ENCODE data around the gene GALNT8.
"Not testable (repeated sequence)": the region's sequence is repeated elsewhere in the genome, so short reads cannot be mapped to it uniquely, and the experiment has no call there.

Gene GALNT8

DNA sequence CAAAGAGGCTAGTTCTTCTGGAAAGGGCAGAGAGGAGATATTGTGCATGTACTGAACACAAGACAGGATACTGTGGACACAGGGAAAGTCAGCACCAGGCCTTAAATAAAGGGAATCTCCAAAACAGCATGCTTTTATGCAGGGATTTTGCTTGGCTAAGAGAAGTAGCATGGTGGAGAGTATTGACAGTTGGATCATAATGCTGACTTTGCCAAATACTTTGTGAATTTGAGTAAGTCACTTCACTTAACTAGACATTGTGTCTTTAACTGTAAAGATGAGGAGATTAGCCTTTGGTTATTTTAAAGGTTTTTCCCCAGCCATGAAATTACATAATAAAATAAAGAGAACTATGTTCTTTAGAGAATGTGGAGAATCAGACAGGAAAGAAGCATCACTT is 24.5 kb downstream of the GALNT8 start:
- no peak for DNase-seq (ENCODE audit: low spot score)

DNA sequence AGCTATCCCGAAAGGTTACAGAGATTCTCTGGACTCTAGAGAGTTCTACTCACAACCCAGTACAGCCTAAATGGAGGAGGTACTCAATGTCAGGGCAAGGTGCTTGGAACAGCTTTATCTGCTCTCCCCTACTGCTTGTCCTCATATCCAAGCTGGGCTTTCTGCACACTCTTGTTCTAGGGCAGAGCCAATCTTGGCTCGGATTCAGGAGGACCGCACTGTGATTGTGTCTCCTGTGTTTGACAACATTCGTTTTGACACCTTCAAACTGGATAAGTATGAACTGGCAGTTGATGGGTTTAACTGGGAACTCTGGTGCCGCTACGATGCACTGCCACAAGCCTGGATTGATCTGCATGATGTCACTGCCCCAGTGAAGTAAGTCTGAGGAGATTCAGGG is 25.0 kb downstream of the GALNT8 start:
- no peak for DNase-seq (ENCODE audit: low spot score)

DNA sequence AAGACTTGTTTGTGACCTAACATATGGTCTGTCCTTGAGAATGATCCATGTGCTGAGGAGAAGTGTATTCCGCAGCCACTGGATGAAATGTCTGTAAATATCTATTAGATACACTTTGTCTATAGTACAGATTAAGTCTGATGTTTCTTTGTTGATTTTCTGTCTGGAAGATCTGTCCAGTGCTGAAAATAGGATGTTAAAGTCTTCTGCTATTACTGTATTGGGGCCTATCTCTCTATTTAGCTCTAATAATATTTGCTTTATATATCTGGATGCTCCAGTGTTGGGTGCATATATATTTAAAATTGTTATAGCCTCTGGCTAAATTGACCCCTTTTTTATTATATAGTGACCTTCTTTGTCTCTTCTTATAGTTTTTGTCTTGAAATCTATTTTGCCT is 31.5 kb downstream of the GALNT8 start:
- not testable (repeated sequence) for DNase-seq (ENCODE audit: low spot score)

DNA sequence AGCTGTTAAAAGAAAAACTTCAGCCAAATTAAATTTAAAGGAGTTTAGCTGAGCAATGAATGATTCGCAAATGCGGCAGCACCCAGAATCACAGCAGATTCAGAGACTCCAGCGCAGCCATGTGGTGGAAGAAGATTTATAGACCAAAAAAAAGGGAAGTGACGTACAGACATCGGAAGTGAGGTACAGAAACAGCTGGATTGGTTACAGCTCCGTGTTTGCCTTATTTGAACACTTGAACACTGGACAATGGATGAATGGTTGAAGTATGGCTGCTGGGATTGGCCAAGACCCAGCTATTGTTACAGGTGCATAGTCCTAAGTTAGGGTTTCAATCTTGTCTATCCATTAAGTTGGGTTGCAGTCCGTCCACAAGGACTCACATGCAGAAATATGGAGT is 42.6 kb downstream of the GALNT8 start:
- no peak for DNase-seq (ENCODE audit: low spot score)

DNA sequence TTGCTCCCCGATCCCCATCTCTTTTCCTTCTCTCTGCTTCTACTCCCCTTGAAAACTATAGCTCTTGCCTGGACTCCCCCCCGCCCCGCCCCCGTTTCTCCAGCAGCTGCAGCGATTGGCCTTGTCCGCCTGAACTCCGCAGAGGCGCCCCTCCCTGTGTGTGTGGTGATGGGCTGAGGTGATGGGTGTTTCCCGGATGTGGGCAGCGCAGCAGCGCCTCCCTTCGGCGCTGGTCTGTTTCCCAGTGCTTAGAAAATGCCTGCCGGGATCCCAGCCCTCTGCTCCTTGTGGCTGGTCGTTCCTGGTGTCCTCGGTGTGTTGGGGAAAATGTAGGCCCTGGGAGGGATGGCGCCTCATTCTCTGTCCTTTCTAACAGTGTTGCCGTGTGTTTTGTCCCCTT is 43.3 kb downstream of the GALNT8 start:
- DNase-seq (ENCODE audit: low spot score): peak; percentile 73

DNA sequence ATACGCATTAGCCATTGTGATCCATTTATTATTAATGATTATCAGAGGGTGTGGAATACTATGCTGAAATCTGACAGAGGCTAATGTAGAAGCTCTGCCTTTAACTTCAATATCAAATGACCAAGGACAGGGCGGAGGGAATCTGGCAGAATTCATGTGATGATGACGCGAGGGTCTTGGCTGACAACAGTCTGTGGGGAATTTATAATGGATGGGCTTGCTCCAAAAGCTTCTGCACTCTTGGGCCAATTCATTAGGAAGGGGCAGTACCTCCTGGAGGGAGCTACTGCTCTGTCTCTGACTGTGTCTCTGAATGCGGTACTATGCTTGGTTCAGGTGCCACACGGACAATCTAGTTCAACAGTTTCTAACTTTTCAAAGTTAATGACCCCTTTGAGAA is 46.2 kb downstream of the GALNT8 start:
- DNase-seq (ENCODE audit: low spot score): no peak

DNA sequence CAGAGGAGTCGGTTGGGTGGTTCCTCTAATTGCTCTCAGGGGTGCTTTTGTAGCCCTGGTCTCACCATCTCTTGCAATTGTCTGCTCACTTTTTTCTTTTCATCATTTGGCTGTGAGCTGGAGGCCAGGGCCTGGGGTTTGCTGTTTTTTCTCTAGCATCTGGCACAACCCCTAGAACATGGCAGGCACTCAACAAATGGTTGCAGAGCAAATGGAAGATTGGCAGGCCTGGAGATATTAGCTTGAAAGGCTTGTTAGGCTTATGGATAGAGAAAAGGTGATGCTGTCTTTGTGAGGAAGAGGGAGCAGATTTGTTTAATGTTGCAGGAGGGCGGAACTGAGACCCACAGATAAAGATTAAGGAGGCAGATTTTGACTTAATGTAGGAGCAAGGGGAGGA is 47.0 kb downstream of the GALNT8 start:
- DNase-seq (ENCODE audit: low spot score): no peak

DNA sequence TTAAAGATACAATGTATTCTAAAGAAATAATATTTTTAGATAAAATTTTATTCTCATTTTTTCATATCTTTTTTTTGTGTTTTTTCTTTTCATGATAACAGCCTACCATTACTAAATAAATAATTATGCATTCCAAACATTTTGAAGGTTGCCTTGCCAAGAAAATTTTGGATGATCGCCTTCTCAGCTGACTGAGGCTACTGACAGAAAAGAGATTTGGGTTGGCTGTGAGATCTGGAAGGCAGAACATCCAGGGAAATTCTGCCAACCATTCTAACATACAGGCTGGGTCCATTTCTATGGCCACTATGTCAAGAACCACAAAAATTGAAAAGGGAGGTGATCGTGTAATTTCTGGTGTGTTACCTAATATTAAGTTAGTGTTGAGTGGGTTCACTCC is 48.1 kb downstream of the GALNT8 start:
- no peak for DNase-seq (ENCODE audit: low spot score)

DNA sequence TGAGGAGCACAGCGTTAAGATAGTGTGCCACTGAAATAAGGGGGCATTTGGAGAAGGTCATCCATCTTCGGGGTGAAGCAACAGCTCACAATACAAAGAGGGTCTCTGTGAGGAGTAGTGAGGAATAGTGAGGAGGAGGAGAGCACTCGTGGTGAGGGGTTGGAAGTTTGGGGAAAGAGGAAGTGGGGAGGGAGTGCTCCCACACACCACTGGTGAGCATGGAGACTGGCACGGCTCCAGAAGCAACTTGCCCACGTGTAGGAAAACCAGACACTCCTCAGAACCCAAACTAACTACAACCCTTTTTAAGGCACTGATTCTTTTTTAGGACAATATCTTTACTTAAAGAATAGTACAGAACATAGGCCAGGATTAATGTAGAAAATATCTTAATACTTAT is 48.9 kb downstream of the GALNT8 start:
- DNase-seq (ENCODE audit: low spot score): no peak

DNA sequence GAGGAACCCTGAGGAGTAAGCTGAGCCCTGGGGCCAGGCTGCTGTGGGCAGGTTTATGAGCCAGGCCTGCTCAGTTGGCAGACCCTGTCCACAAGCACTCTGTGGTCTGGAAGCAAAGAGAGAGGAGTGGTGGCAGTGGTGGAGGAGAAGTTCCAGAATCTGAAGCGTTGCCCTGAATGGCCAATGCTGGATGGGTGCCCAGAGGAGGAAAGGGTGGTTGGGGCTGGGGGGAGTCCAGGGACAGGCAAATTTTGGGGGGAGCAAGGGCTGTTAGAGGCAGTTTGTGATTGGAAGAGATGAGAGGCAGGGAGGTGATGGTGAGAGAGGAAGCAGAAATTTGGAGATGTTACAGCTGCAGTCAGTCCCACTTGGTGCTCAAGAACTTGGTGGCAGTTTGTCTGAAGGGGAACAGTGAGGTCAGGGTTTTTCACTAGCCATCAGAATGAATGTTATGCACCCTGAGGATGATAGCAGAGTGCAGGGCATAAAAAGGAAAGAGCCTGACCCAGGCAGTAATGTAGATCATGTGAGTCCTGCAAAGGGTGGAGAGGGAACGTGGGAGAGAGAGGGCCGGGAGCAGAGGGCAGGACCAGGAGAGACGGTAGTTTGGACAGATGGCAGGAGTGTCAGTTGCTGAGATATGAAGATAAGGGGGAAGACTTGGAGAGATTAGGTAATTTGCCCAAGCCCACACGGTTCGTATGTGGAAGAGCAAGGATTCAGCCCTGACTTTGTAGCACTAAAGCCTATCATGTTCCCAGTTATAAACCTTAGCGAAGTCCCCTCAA is 51.2 kb downstream of the GALNT8 start:
- DNase-seq (ENCODE audit: low spot score): no peak

DNA sequence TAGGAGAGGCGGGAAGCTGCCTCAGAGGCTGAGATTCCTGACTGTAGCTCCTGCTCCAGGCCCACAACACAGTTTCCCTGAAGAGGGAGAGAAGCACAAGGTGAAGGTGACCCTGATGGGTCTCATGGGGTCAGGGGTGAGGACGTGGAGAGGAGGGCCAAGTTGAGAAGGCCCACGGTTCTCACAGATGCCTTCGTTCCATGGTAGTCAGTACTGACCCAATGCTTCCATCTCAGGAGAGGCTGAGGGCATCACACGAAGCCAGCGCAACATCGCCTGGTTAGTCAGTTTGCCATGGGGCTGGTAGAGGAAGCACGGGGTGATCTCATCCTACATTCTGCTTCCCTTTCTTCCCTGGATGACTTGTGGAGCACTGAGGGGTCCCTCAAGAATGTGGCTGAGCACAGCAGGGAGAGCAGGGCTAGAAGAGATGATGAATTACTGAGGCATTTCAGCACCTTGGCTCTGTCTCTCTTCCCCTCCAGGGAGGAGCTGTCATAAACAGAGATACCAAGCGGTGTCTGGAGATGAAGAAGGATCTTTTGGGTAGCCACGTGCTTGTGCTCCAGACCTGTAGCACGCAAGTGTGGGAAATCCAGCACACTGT is 51.9 kb downstream of the GALNT8 start:
- no peak for DNase-seq (ENCODE audit: low spot score)

DNA sequence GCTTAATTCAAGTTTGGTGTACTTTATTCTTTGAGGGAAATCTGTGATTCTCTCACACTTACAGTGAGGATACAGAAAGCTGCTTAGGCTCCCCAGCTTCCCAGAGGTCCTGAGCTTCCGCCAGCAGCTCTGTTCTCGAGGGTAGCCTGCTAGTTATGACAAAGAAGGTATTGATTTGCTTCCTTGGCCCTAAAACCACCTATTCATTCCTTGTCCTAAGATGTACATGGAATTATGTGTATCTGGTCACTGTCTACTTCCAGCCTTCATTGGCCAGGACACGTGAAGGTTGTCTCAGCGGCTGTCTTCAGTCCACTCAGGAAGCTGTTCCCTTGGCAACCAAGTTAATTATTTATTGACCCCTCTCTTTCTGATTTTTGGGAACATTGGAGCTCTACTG is 55.7 kb downstream of the GALNT8 start:
- no peak for DNase-seq (ENCODE audit: low spot score)

DNA sequence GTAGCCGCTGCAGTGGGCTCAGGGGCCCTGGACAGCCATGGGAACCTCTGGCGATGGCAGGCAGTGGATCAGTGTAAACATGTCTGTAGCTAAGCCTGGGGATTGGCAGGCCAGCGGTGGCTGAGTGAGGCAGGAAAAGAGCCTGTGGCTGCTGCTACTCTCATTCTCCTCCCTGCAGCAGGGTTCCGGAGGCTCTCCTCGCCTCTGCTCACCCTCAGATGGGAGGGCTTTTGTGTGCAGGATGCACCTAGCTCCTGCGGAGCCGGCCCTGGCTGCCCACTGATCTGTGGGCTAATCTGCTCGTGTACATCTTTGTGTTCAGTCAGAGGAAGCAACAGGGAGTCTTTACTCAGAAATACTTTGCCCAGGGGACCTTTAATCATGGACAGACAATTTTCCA is 59.5 kb downstream of the GALNT8 start:
- no peak for DNase-seq (ENCODE audit: low spot score)

DNA sequence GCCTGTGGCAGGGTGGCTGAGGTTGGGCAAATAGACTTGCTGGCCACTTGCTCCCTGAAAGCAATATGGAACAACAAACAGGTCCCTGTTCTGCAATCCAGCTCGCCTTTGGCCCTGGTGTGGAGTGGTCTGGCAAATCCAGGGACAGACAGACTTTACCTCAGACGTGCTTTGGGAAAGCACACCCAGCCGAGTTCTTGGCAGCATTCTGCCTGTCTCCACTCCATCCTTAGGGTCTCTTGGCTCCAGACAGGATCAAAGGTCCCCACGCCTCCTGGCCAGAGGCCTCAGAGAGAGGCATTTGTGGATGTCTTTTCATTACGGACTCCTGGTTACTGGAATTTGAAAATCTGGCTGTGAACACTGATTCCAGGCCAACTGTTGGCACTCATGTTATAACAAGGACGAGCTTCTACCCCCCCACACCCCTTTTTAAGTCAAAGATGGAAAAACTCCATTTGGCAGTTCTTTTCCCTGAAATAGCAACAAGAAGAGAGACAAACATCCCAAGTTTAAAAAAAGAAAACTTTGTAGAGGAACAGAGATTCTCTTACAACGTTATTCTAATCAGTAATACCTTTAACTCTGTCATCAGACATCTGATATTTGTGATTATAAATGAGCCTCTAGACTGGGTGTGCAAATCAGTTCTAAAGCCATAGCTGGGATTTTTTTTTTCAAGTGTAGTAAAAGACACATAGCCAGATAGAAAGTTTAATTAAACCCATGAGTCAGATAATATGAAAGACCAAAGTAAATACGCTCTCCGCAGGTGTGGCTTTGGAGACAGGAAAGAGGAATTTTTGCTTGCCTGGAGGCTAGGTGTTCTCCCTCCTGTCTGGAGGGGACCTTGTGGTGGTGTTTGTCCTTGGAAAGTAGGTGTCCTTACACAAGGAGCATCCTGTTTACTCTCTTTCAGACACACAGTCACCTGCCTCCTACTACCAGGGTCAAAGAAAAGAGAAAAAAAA is 60.7 kb downstream of the GALNT8 start:
- no peak for DNase-seq (ENCODE audit: low spot score)

DNA sequence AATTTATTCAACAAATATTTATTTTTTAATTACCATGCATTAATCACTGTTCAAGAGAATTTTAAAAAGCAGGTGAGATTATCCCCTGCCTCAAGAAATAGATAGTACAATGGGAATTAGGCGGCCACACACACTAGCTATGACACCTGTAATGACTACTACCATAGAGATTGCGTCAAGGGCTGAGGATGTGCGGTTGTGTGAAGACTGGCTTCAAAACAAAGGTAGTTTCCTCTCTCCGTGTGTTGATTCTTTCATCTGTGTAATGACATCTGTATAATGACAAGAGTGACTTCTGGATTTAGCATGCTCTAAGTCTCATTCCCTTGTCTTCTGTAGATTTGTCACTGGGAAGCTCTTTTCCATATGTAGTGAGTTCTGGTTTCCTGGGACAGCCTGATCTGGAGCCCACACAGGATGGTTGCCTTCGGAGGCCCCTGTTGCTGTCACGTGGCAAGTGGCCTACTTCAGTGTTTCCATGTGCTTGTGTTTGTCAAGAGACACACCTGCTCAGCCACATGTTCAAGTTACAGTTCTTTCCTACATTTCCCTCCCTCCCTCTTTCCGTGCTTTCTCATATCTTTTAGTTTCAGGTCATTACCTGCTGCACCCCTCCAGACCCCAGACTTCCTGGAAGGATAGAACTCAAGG is 64.3 kb downstream of the GALNT8 start:
- no peak for DNase-seq (ENCODE audit: low spot score)

DNA sequence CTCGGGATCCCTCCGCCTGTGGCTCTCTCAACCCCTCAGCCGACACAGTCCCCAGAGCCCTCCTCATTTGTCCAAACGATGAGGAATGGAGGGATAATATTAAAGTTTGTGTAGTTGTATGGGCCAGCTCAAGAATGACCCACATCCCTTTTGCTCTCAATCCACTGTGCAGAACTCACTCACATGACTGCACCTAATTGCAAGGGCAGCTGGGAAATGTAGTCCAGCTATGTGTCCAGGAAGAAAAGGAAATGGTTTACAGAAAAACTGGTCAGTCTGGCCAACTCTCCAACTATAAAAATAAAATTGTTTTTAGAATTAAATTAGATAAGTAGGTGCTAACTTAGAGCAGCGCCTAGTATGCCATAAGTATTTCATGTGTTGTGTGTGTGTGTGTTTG is 66.6 kb downstream of the GALNT8 start:
- DNase-seq (ENCODE audit: low spot score): no peak

DNA sequence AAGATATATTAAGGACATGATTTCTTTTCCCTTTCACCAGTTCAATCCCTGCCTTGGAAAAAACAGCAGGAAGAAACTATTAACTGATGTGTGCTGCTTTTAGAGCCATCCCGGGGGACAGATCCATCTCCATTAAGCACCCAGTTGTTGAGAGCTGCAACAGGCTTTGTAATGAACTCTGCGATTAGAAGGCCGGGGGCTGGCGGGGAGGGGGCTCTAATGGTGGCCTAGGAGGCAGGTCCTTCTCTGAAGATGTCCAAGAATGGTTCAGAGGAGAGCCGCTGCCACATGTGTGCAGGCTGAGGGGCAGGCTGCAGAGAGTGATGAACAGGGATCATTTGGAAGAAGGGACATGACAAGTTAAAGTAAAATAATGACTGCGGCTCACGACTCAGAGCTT is 67.8 kb downstream of the GALNT8 start:
- DNase-seq (ENCODE audit: low spot score): no peak

DNA sequence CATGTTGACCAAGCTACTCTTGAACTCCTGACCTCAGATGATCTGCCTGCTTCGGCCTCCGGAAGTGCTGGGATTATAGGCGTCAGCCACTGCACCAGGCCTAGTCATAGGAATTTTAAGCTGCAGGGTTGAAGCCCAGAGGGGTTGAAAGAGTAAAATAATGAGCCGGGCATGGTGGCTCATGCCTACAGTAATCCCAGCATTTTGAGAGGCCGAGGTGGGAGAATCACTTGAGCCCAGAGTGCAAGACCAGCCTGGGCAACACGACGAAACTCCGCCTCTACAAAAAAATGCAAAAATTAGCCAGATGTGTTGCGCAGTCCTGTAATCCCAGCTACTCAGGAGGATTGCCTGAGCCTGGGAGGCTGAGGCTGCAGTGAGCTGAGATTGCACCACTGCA is 69.6 kb downstream of the GALNT8 start:
- DNase-seq (ENCODE audit: low spot score): no peak

DNA sequence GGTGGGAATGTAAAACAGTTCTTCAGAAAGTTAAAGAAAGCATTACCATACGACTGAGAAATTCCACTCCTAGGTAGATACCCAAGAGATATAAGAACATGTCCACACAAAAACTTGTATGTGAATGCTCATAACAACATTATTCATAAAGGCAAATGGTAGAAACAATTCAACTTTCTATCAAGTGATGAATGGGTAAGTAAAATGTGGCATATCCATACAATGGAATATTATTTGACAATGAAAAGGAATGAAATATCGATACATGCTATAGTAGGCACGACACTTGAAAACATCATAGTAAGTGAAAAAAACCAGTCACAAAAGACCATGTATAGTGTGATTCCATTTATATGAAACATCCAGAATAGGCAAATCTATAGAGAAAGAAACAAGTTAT is 71.3 kb downstream of the GALNT8 start:
- DNase-seq (ENCODE audit: low spot score): no peak

DNA sequence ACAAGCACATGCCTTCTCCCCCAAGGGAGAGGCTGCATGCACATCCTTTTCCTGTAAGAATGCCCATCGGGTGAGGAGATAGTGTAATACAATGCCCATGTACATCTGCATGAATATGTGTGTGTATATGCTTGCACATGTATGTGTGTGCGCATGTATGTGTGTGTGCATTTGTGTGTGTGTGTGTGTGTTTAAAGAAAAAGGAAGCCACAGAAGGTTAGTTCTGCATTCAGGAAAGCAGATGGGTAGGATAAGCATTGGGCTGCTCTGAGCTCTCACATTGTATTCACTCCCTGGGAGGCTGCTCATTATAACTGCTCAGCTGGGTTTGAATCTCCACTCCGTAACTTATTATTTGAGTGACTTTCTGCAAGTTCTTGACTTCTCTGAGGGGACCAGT is 74.3 kb downstream of the GALNT8 start:
- no peak for DNase-seq (ENCODE audit: low spot score)

DNA sequence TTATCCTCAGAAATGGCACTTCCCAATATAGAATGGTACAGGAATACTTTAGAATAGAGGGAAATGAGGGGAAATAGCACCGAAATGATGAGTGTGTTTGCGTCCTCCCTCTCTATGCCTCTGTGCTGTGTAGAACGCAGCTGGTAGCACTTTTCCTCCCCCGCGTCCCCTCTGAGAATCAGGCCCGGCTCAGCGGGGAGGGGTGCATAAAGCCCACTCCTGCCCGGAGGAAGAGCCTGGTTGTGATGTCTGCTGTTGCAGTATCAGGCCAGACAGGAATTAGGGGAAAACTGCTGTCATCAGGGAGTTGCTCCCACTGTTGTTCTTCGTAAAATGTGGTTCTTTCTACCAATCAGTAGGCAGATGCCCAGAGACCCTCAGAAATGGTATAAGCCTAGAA is 76.0 kb downstream of the GALNT8 start:
- no peak for DNase-seq (ENCODE audit: low spot score)

DNA sequence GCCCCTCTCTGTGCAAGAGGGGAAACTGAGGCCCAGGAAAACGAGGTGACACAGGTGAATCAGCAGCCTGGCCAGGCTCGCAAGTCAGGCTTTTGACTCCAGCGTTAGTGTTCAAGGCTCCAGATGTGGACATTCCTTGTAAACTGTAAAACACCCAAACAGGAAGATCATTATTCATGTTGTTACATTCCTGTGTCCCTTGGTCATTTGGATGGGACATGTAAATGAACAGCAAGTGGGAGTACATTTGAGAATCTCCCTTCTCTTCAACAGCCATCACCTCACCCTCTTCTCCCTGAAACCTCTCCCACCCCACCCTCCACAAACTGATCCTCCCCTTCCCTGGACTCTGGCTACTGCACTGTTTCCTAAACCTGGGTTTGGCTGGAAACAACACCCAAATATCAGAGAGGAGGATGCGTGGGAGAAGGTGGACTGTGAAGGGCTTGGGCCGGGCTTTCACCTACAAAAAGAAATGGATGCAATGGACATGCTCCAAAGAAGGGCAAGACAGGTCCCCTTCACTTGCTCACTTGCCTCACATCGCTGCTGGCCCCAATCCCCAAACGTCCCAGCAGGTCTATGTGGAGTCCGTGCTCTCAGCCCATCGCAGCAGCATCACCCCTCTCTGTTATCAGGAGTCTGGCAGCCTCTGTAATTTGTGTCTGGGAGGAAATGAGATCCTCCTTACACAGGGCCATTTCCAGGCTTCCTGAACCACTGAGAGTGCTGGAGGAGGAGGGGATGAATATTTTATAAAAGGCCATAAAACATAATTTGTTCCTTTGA is 76.7 kb downstream of the GALNT8 start:
- no peak for DNase-seq (ENCODE audit: low spot score)

Measured in D341Med (cell line).